ENCODE results near the gene SLC5A3. TPM values are rescaled to one million over a fixed set of nuclear protein-coding genes. Genes with fewer than 3 reads are reported as not detected.

SLC5A3 gene
- total RNA-seq, 1 donor from 2014 or later, result 24.1 TPM

DNA sequence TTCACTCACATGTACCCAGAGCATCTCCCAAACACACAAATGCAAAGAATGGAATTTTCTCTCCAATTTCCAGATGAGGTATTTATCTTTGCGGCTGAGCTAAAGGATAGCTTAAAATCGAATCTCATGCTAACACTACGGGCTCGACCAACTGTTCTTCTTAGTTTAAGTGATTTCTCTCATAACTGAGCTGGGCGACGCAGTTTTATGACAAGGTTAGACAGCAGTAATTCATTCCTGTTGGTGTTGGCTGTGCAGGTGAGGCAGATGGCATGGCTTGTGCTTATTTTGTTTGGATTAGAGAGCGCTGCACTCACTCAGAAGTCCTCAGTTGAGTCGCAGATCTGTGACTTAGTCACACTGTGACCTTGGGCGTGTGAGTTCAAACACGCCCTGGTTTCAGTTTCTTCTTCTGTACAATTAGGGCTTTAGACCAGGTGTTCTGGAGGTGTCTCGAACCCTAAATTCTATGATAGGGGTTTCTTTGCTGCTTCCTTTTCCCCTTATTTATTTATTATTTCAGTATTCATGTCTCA, 41.5 kb upstream of the SLC5A3 start:
- TF ChIP-seq, protein P1, sequence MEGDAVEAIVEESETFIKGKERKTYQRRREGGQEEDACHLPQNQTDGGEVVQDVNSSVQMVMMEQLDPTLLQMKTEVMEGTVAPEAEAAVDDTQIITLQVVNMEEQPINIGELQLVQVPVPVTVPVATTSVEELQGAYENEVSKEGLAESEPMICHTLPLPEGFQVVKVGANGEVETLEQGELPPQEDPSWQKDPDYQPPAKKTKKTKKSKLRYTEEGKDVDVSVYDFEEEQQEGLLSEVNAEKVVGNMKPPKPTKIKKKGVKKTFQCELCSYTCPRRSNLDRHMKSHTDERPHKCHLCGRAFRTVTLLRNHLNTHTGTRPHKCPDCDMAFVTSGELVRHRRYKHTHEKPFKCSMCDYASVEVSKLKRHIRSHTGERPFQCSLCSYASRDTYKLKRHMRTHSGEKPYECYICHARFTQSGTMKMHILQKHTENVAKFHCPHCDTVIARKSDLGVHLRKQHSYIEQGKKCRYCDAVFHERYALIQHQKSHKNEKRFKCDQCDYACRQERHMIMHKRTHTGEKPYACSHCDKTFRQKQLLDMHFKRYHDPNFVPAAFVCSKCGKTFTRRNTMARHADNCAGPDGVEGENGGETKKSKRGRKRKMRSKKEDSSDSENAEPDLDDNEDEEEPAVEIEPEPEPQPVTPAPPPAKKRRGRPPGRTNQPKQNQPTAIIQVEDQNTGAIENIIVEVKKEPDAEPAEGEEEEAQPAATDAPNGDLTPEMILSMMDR (IDR thresholded peaks at IDR 0.05), result no peak
- ATAC-seq (no peak), DNase-seq (no peak)
- Histone ChIP-seq H3K4me3 (no peak overlapping the region), H3K4me1 (no peaks in the 10 kb centered on the region), H3K36me3 (no peaks in the 10 kb centered on the region), H3K9me3 (no peaks in the 10 kb centered on the region), H3K27ac (no peak overlapping the region), H3K27me3 (no peaks in the 10 kb centered on the region)
- intact Hi-C loops (cut with DNase I), result no loop called here

GRCh38 chr21:34034369-34035014, 38.9 kb upstream of the SLC5A3 start:
- TF ChIP-seq, protein P1 (IDR thresholded peaks at IDR 0.05), result no peak
- intact Hi-C loops (cut with DNase I), result no loop called here
- Histone ChIP-seq H3K4me1 (no peaks in the 10 kb centered on the region), H3K27me3 (no peaks in the 10 kb centered on the region), H3K27ac (no peak overlapping the region), H3K4me3 (no peak overlapping the region), H3K36me3 (no peaks in the 10 kb centered on the region), H3K9me3 (no peaks in the 10 kb centered on the region)
- no peak for ATAC-seq
- no peak for DNase-seq

- no peaks in the 10 kb centered on the region for H3K4me1 ChIP-seq
- no peaks in the 10 kb centered on the region for H3K36me3 ChIP-seq
- TF ChIP-seq, protein P1 (IDR thresholded peaks at IDR 0.05), result no peak
- intact Hi-C loops (cut with DNase I), result no loop called here
- H3K9me3 ChIP-seq, result no peaks in the 10 kb centered on the region
- no peaks in the 10 kb centered on the region for H3K27me3 ChIP-seq
- ATAC-seq (no peak), DNase-seq (no peak)
- H3K4me3 ChIP-seq, result no peak overlapping the region
- H3K27ac ChIP-seq, result no peak overlapping the region
Observed at GRCh38 chr21:34035619-34036354, 37.6 kb upstream of the SLC5A3 start.

GRCh38 chr21:34037009-34037795, 36.2 kb upstream of the SLC5A3 start:
- ATAC-seq (no peak), DNase-seq (no peak)
- H3K27ac ChIP-seq, result no peak overlapping the region
- TF ChIP-seq, protein P1 (IDR thresholded peaks at IDR 0.05), result no peak
- no peaks in the 10 kb centered on the region for H3K27me3 ChIP-seq
- H3K36me3 ChIP-seq, result no peaks in the 10 kb centered on the region
- intact Hi-C loops (cut with DNase I), result no loop called here
- H3K9me3 ChIP-seq, result no peaks in the 10 kb centered on the region
- no peaks in the 10 kb centered on the region for H3K4me1 ChIP-seq
- no peak overlapping the region for H3K4me3 ChIP-seq

GRCh38 chr21:34039678-34040382, 33.5 kb upstream of the SLC5A3 start:
- Histone ChIP-seq H3K9me3 (no peaks in the 10 kb centered on the region), H3K4me3 (no peak overlapping the region), H3K27ac (no peak overlapping the region), H3K4me1 (no peaks in the 10 kb centered on the region), H3K36me3 (no peaks in the 10 kb centered on the region), H3K27me3 (no peaks in the 10 kb centered on the region)
- ATAC-seq (no peak), DNase-seq (no peak)
- intact Hi-C loops (cut with DNase I), result no loop called here
- TF ChIP-seq, protein P1 (IDR thresholded peaks at IDR 0.05), result no peak
